ENCODE measurements around the gene GSTP1. TPM values are rescaled to one million over a fixed set of nuclear protein-coding genes. Genes with fewer than 3 reads are reported as not detected.

The GSTP1 gene
- total RNA-seq (100 to 1,000 TPM; 241 to 756 TPM), polyA plus RNA-seq (ENCODE audit: insufficient read length in 2 of 2) (100 to 1,000 TPM; 445 to 502 TPM)
- long read RNA-seq, donor 1, transcript GSTP1-202 (7 exons, 961 nt), result major isoform, 316 of 479 reads
- long read RNA-seq, donor 1, transcript GSTP1-203 (3 exons, 736 nt), result minor isoform, 22 of 479 reads
- long read RNA-seq, donor 1, partial matches to known transcripts, result 141 of 479 reads
- long read RNA-seq, donor 1, other reads (novel, unspliced or antisense), result 0 of 479 reads
- long read RNA-seq, donor 2, transcript GSTP1-203 (3 exons, 736 nt), result minor isoform, 10 of 223 reads
- long read RNA-seq, donor 2, transcript GSTP1-202 (7 exons, 961 nt), result major isoform, 150 of 223 reads
- long read RNA-seq, donor 2, partial matches to known transcripts, result 63 of 223 reads
- long read RNA-seq, donor 2, other reads (novel, unspliced or antisense), result 0 of 223 reads
- long read RNA-seq, donor 3, transcript GSTP1-203 (3 exons, 736 nt), result minor isoform, 8 of 199 reads
- long read RNA-seq, donor 3, transcript GSTP1-202 (7 exons, 961 nt), result major isoform, 157 of 199 reads
- long read RNA-seq, donor 3, partial matches to known transcripts, result 33 of 199 reads
- long read RNA-seq, donor 3, other reads (novel, unspliced or antisense), result 0 of 199 reads
- long read RNA-seq, donor 4, transcript GSTP1-203 (3 exons, 736 nt), result minor isoform, 71 of 1,354 reads
- long read RNA-seq, donor 4, transcript GSTP1-202 (7 exons, 961 nt), result major isoform, 865 of 1,354 reads
- long read RNA-seq, donor 4, partial matches to known transcripts, result 397 of 1,354 reads
- long read RNA-seq, donor 4, other reads (novel, unspliced or antisense), result 21 of 1,354 reads

DNA sequence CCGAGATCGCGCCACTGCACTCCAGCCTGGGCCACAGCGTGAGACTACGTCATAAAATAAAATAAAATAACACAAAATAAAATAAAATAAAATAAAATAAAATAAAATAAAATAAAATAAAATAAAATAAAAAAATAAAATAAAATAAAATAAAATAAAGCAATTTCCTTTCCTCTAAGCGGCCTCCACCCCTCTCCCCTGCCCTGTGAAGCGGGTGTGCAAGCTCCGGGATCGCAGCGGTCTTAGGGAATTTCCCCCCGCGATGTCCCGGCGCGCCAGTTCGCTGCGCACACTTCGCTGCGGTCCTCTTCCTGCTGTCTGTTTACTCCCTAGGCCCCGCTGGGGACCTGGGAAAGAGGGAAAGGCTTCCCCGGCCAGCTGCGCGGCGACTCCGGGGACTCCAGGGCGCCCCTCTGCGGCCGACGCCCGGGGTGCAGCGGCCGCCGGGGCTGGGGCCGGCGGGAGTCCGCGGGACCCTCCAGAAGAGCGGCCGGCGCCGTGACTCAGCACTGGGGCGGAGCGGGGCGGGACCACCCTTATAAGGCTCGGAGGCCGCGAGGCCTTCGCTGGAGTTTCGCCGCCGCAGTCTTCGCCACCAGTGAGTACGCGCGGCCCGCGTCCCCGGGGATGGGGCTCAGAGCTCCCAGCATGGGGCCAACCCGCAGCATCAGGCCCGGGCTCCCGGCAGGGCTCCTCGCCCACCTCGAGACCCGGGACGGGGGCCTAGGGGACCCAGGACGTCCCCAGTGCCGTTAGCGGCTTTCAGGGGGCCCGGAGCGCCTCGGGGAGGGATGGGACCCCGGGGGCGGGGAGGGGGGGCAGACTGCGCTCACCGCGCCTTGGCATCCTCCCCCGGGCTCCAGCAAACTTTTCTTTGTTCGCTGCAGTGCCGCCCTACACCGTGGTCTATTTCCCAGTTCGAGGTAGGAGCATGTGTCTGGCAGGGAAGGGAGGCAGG lies at the start of gene GSTP1:
GSTP1 (plus strand) TSS at position 566 of the 958 bp plus-strand sequence; CDS start at position 598, 32 bp downstream.
- H3K4me3 ChIP-seq (ENCODE audit: low read depth, low read length), result peak within 1 kb of the TSS; percentile 78
- peak within 1 kb of the TSS; percentile 84 for H3K27ac ChIP-seq (ENCODE audit: low read depth, low read length)
- peaks cover 25% of the 10 kb centered on the region for H3K27me3 ChIP-seq (ENCODE audit: control insufficient read depth, insufficient read depth, low read length)
- H3K36me3 ChIP-seq (ENCODE audit: control insufficient read depth, insufficient read depth, low read length), result peaks cover 22% of the 10 kb centered on the region
- 0% methylated on average over 71 of the region's 81 CpGs for WGBS (ENCODE audit: insufficient coverage)
- H3K9me3 ChIP-seq (ENCODE audit: control insufficient read depth, insufficient read depth, low read length), result no peaks in the 10 kb centered on the region
- DNase-seq (ENCODE audit: low read depth in 4 of 6, low spot score in 6 of 6), result peak; percentile 62 to 96 (median 78)
- peaks cover 33% of the 10 kb centered on the region for H3K4me1 ChIP-seq (ENCODE audit: control insufficient read depth, insufficient read depth, low read length)

DNA sequence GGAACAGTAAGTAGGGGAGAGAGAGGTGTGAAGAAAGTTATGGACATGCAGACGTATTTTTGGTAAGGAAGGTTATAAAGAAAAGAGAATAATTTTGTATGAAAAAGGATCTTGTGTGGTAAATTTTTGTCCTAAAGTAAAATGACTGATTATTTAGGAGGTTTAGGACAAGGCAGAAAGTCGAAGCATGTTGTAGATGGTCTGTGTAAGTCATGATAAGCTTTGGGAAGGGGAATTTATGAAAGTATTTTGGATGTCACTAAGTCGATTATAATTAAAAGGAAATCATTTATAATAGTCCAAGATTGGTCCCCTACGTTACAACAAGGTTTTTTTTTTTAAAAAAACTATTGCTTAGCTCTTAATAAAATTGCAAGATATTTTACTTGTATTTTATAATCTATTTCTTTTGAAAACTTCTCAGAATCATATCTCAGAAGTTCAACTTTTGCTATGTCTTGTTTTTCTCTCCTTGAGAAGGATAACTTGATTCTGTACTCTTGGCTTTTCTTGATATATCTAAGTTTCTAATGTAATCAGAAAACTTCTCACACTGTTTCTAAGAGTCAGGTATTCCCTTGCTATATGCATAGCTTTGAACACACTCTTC lies 49.4 kb upstream of the GSTP1 start:
- WGBS (ENCODE audit: insufficient coverage), result 89% methylated on average over 1 of the region's 4 CpGs
- Histone ChIP-seq H3K9me3 (ENCODE audit: control insufficient read depth, insufficient read depth, low read length) (peaks cover 4% of the 10 kb centered on the region), H3K27ac (ENCODE audit: low read depth, low read length) (no peak overlapping the region), H3K36me3 (ENCODE audit: control insufficient read depth, insufficient read depth, low read length) (no peaks in the 10 kb centered on the region), H3K4me1 (ENCODE audit: control insufficient read depth, insufficient read depth, low read length) (no peaks in the 10 kb centered on the region), H3K4me3 (ENCODE audit: low read depth, low read length) (no peak overlapping the region), H3K27me3 (ENCODE audit: control insufficient read depth, insufficient read depth, low read length) (no peaks in the 10 kb centered on the region)
- no peak for DNase-seq (ENCODE audit: low read depth in 4 of 6, low spot score in 6 of 6)

DNA sequence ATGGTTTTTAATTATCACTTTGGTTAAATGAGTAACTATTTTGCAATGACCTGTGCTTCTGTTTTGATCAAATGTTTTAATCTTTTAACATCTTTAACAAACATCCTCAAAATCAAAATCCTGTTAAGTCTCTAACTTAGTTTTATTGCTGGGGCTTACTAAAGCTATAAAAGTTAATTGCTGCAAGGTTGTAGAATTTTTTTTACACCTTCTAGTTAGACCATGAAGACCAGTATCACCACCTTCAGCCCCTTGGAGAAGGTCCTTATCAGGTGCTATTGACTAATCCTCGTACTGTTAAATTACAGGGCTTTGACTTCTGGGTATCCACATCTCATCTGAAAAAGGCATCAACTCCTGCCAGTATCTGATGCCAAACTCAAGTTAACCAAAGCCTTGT lies 48.1 kb upstream of the GSTP1 start:
- 71% methylated on average over 1 of the region's 1 CpG for WGBS (ENCODE audit: insufficient coverage)

DNA sequence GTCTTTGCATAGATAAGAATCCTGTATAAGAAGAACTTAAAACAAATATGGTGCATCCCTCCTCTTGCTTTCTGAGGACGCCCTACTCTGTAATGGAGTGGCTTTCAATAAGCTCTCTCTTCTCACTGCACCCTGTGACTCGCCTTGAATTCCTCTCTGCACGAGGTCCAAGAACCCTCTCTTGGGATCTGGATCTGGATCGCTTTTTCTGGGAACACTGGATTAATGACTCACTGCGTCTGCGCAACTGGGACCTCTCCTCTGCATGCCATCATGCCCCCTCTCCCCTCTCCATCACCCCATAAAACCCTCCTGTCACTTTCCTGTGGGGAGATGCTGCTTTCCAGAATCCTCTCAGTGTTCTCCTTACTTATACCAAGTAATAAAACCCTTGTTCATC lies 45.3 kb upstream of the GSTP1 start:
- WGBS (ENCODE audit: insufficient coverage), result 78% methylated on average over 5 of the region's 6 CpGs
- Histone ChIP-seq H3K4me1 (ENCODE audit: control insufficient read depth, insufficient read depth, low read length) (no peaks in the 10 kb centered on the region), H3K9me3 (ENCODE audit: control insufficient read depth, insufficient read depth, low read length) (peaks cover 4% of the 10 kb centered on the region), H3K27ac (ENCODE audit: low read depth, low read length) (no peak overlapping the region), H3K4me3 (ENCODE audit: low read depth, low read length) (no peak overlapping the region), H3K36me3 (ENCODE audit: control insufficient read depth, insufficient read depth, low read length) (no peaks in the 10 kb centered on the region), H3K27me3 (ENCODE audit: control insufficient read depth, insufficient read depth, low read length) (no peaks in the 10 kb centered on the region)
- DNase-seq (ENCODE audit: low read depth in 4 of 6, low spot score in 6 of 6), result no peak

More for the DNA sequence above, 48.1 kb upstream of the GSTP1 start:
- Histone ChIP-seq H3K4me1 (ENCODE audit: control insufficient read depth, insufficient read depth, low read length) (no peaks in the 10 kb centered on the region), H3K36me3 (ENCODE audit: control insufficient read depth, insufficient read depth, low read length) (no peaks in the 10 kb centered on the region), H3K27ac (ENCODE audit: low read depth, low read length) (no peak overlapping the region), H3K9me3 (ENCODE audit: control insufficient read depth, insufficient read depth, low read length) (peaks cover 4% of the 10 kb centered on the region), H3K27me3 (ENCODE audit: control insufficient read depth, insufficient read depth, low read length) (no peaks in the 10 kb centered on the region), H3K4me3 (ENCODE audit: low read depth, low read length) (no peak overlapping the region)
- DNase-seq (ENCODE audit: low read depth in 4 of 6, low spot score in 6 of 6), result no peak

DNA sequence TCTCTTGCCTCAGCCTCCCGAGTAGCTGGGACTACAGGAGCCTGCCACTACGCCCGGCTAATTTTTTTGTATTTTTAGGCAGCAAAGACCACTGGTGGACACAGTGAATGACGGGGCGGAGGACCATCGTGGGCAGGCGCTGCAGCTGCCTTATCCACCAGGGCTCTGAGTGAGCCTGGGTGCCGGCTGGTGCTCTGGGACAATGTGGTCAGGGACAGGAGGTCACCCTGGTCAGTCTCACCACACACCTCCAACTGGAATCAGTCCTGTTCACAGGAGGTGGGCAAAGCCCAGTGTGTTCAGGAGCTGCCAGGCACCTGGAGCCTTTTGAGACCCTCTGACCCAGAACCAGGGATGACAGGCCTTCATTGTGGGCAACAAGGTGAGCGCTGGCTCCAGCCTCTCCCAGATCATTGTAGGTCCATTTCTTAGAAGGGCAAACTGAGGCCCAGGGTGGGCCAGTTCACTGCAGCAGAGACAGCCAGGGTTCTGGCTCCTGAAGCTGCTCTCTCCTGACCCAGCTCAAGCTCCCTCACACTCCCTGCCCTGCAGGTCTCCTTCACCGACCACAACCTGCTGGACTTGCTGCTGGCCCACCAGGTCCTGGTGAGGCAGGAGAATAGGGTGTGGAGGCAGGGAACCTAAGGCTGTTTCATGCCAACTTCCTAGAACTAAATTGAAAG lies 44.6 kb upstream of the GSTP1 start:
- H3K27ac ChIP-seq (ENCODE audit: low read depth, low read length), result no peak overlapping the region
- H3K4me3 ChIP-seq (ENCODE audit: low read depth, low read length), result no peak overlapping the region
- peaks cover 4% of the 10 kb centered on the region for H3K9me3 ChIP-seq (ENCODE audit: control insufficient read depth, insufficient read depth, low read length)
- no peak for DNase-seq (ENCODE audit: low read depth in 4 of 6, low spot score in 6 of 6)
- WGBS (ENCODE audit: insufficient coverage), result 88% methylated on average over 9 of the region's 10 CpGs
- no peaks in the 10 kb centered on the region for H3K27me3 ChIP-seq (ENCODE audit: control insufficient read depth, insufficient read depth, low read length)
- H3K4me1 ChIP-seq (ENCODE audit: control insufficient read depth, insufficient read depth, low read length), result no peaks in the 10 kb centered on the region
- no peaks in the 10 kb centered on the region for H3K36me3 ChIP-seq (ENCODE audit: control insufficient read depth, insufficient read depth, low read length)

DNA sequence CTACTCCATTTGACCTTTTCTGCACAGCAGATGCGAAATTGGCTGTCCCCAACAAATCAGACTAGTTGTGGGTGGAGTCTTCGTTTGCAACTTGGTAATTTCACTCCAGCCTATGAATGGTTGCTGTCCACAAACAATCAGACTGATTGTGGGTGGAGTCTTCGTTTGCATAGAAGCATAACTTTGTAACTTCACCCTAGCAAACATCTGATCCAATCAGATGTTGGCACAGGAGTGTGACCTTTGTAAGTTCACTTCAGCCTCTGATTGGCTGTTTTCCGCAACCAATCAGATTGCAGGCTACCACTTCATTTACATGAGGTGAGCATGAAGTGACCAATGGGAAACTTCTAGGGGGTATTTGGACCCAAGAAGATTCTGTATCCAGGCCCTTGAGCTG lies 44.1 kb upstream of the GSTP1 start:
- peaks cover 3% of the 10 kb centered on the region for H3K9me3 ChIP-seq (ENCODE audit: control insufficient read depth, insufficient read depth, low read length)
- H3K36me3 ChIP-seq (ENCODE audit: control insufficient read depth, insufficient read depth, low read length), result no peaks in the 10 kb centered on the region
- H3K4me3 ChIP-seq (ENCODE audit: low read depth, low read length), result no peak overlapping the region
- H3K27me3 ChIP-seq (ENCODE audit: control insufficient read depth, insufficient read depth, low read length), result no peaks in the 10 kb centered on the region
- DNase-seq (ENCODE audit: low read depth in 4 of 6, low spot score in 6 of 6), result no peak
- H3K27ac ChIP-seq (ENCODE audit: low read depth, low read length), result no peak overlapping the region
- H3K4me1 ChIP-seq (ENCODE audit: control insufficient read depth, insufficient read depth, low read length), result no peaks in the 10 kb centered on the region
- WGBS (ENCODE audit: insufficient coverage), result no CpG with 5 or more reads among the region's 4 CpGs

DNA sequence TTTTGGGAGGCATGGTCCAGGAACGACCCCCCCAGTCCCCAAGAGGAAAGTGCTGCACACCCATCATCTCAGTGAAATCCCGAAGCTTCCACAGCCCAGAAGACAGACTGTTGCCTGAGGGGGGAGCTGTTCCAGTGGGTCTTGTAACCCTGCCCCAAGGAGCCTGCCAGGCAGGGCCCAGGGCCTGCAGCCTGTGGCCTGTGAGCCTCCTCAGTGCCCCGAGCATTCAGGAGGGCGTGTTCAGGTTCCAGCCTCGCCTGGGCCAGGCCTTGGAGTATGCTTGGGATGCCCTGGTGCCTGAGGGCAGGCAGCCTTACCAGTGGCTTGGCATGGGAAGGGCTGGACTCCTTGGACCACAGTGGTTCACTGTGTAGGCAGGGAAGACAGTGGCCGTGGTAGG lies 42.4 kb upstream of the GSTP1 start:
- no peak for DNase-seq (ENCODE audit: low read depth in 4 of 6, low spot score in 6 of 6)
- Histone ChIP-seq H3K27me3 (ENCODE audit: control insufficient read depth, insufficient read depth, low read length) (no peaks in the 10 kb centered on the region), H3K27ac (ENCODE audit: low read depth, low read length) (no peak overlapping the region), H3K9me3 (ENCODE audit: control insufficient read depth, insufficient read depth, low read length) (no peaks in the 10 kb centered on the region), H3K4me3 (ENCODE audit: low read depth, low read length) (no peak overlapping the region), H3K36me3 (ENCODE audit: control insufficient read depth, insufficient read depth, low read length) (no peaks in the 10 kb centered on the region), H3K4me1 (ENCODE audit: control insufficient read depth, insufficient read depth, low read length) (peaks cover 5% of the 10 kb centered on the region)
- 90% methylated on average over 5 of the region's 6 CpGs for WGBS (ENCODE audit: insufficient coverage)

DNA sequence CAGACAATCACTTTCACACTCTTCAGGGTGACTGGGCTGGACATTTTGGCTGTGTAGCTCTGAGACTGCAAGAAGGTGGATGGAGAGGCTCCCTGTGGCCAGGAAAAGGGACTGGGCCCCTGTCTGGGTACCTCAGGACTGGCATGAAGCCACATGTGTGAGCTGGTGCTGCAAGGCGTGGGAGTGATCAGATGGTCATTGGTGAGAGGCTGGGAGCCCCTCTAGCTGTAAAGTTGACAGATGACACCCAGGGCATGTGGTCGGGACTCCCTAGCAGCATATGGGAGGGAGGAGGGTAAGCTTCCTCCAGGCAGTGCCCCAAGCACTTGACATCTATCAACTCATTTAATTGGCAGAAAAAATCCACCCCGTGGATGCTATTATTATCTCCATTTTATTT lies 41.4 kb upstream of the GSTP1 start:
- H3K27me3 ChIP-seq (ENCODE audit: control insufficient read depth, insufficient read depth, low read length), result no peaks in the 10 kb centered on the region

More for the DNA sequence above, 41.4 kb upstream of the GSTP1 start:
- DNase-seq (ENCODE audit: low read depth in 4 of 6, low spot score in 6 of 6), result no peak
- WGBS (ENCODE audit: insufficient coverage), result 50% methylated on average over 1 of the region's 3 CpGs
- H3K36me3 ChIP-seq (ENCODE audit: control insufficient read depth, insufficient read depth, low read length), result no peaks in the 10 kb centered on the region
- no peak overlapping the region for H3K27ac ChIP-seq (ENCODE audit: low read depth, low read length)
- H3K4me3 ChIP-seq (ENCODE audit: low read depth, low read length), result no peak overlapping the region
- H3K4me1 ChIP-seq (ENCODE audit: control insufficient read depth, insufficient read depth, low read length), result peaks cover 5% of the 10 kb centered on the region
- no peaks in the 10 kb centered on the region for H3K9me3 ChIP-seq (ENCODE audit: control insufficient read depth, insufficient read depth, low read length)

All from spinal cord (tissue), 10 donors.